ENCODE data around the gene PRPF8. TPM values are rescaled to one million over a fixed set of nuclear protein-coding genes. Genes with fewer than 3 reads are reported as not detected.
A peak's percentile ranks its signal among the peaks of the same experiment; 100 is the strongest.

The PRPF8 gene
- total RNA-seq, 1 donor from 2014 or later: 57.7 TPM

GRCh38 chr17:1612400-1612799 is 72.3 kb downstream of the PRPF8 start:
- DNase-seq (ENCODE audit: low read depth) (no peak), FAIRE-seq (no peak)
- H3K4me3 ChIP-seq (ENCODE audit: low read depth, low read length): no peak overlapping the region
- peaks cover 5% of the 10 kb centered on the region for H3K36me3 ChIP-seq (ENCODE audit: control insufficient read depth, insufficient read depth, low read length)
- no peaks in the 10 kb centered on the region for H3K27me3 ChIP-seq (ENCODE audit: control insufficient read depth, insufficient read depth, low read length)
- TF ChIP-seq CTCF (IDR thresholded peaks at IDR 0.05; ENCODE audit: insufficient read depth, low read length, severe bottlenecking): no peak

DNA sequence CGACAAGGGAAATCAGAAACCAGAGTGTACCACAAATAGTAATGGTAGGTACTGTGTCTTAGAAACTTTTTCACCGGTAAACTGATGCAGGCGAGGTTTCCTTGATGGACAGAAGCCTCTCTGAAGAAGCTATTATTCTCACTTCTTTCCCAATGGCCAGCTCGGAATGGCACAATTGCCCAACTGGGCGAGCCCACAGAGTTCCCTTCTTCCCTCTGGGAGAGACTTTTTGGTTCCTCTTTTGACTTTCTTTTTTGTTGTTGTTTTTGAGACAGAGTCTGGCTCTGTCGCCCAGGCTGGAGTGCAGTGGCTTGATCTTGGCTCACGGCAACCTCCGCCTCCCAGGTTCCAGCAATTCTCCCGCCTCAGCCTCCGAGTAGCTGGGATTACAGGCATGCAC is 73.0 kb downstream of the PRPF8 start:
- no peak overlapping the region for H3K4me3 ChIP-seq (ENCODE audit: low read depth, low read length)
- H3K27me3 ChIP-seq (ENCODE audit: control insufficient read depth, insufficient read depth, low read length): no peaks in the 10 kb centered on the region
- no peak for TF ChIP-seq CTCF (IDR thresholded peaks at IDR 0.05; ENCODE audit: insufficient read depth, low read length, severe bottlenecking)
- no peak for FAIRE-seq
- DNase-seq (ENCODE audit: low read depth): no peak
- peaks cover 5% of the 10 kb centered on the region for H3K36me3 ChIP-seq (ENCODE audit: control insufficient read depth, insufficient read depth, low read length)

DNA sequence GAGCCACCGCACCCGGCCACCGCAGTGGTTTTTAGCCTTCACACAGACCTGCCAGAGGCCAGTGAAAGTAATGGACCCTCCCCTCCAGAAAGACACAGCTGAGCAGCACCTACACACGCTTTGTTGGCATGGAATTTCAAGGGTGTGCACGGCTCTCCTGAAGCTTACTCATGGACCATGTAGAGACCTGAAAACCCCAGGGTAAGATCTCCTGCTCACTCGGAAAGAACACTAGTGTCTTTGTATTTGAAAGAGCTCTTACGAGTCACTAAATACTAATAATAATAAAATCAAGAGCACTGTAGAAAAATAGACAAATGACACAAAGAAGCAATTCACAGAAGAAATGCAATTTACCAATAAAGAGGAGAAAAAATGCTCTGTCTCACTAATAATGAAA is 76.0 kb downstream of the PRPF8 start:
- Histone ChIP-seq H3K27me3 (ENCODE audit: control insufficient read depth, insufficient read depth, low read length) (no peaks in the 10 kb centered on the region), H3K4me3 (ENCODE audit: low read depth, low read length) (no peak overlapping the region), H3K36me3 (ENCODE audit: control insufficient read depth, insufficient read depth, low read length) (no peaks in the 10 kb centered on the region)
- FAIRE-seq (no peak), DNase-seq (ENCODE audit: low read depth) (peak; percentile 75)
- no peak for TF ChIP-seq CTCF (IDR thresholded peaks at IDR 0.05; ENCODE audit: insufficient read depth, low read length, severe bottlenecking)

DNA sequence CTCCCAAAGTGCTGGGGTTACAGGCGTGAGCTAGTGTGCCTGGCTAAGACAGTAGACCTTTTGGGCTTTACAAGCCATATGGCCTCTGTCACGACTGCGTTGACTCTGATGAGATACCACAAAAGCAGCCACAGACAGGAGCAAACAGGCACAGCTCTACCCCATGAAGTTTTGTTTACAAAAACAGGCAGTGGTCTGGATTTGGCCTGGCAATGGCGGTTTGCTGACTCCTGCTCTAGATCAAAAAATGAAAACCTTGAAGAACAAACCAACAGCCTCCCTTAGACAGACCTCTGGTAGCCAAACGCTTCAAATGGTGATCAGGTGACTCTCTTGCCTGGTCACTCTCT is 76.7 kb downstream of the PRPF8 start:
- FAIRE-seq: no peak
- Histone ChIP-seq H3K36me3 (ENCODE audit: control insufficient read depth, insufficient read depth, low read length) (no peaks in the 10 kb centered on the region), H3K27me3 (ENCODE audit: control insufficient read depth, insufficient read depth, low read length) (no peaks in the 10 kb centered on the region), H3K4me3 (ENCODE audit: low read depth, low read length) (no peak overlapping the region)
- TF ChIP-seq CTCF (IDR thresholded peaks at IDR 0.05; ENCODE audit: insufficient read depth, low read length, severe bottlenecking): no peak
- DNase-seq (ENCODE audit: low read depth): no peak

DNA sequence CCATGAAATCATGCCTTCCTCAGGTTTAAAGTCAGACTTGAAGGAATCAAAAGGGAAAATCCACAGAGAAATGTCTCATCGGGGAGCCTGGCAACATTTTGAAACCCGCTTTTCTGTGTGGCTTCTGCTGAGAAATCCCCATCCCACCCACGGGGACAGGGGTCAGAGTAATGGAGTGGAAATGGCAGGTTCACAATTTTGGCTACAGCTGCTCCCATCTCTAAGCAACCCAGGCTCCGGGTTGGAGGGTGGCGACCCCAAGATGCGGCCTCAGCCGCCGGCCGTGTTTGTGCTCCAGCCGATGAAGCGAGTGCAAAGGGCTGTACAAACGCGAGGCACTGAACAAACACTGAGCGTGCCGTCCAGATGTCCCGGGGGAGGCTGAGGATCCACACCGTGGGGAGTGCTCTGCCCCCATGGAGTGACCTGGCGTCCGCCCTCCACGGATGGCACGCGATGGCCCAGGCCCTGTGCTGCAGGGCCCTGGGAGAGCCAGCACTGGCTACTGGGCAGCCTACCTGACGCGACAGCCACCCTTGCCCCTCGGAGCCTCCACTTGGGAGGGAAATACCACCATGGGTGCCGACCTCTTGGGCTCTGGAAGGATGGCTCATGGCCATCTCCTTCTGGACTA is 78.2 kb downstream of the PRPF8 start:
- H3K4me3 ChIP-seq (ENCODE audit: low read depth, low read length): no peak overlapping the region
- H3K36me3 ChIP-seq (ENCODE audit: control insufficient read depth, insufficient read depth, low read length): no peaks in the 10 kb centered on the region
- TF ChIP-seq CTCF (IDR thresholded peaks at IDR 0.05; ENCODE audit: insufficient read depth, low read length, severe bottlenecking): no peak
- no peak for DNase-seq (ENCODE audit: low read depth)
- FAIRE-seq: no peak
- no peaks in the 10 kb centered on the region for H3K27me3 ChIP-seq (ENCODE audit: control insufficient read depth, insufficient read depth, low read length)

GRCh38 chr17:1605681-1606351 is 78.9 kb downstream of the PRPF8 start:
- Histone ChIP-seq H3K27me3 (ENCODE audit: control insufficient read depth, insufficient read depth, low read length) (no peaks in the 10 kb centered on the region), H3K36me3 (ENCODE audit: control insufficient read depth, insufficient read depth, low read length) (no peaks in the 10 kb centered on the region), H3K4me3 (ENCODE audit: low read depth, low read length) (no peak overlapping the region)
- FAIRE-seq: no peak
- no peak for TF ChIP-seq CTCF (IDR thresholded peaks at IDR 0.05; ENCODE audit: insufficient read depth, low read length, severe bottlenecking)
- no peak for DNase-seq (ENCODE audit: low read depth)
